WTC11 (cell line): ENCODE measurements around the gene CD44. TPM values are rescaled to one million over a fixed set of nuclear protein-coding genes. Genes with fewer than 3 reads are reported as not detected.

ENCODE experiments used
- ATAC-seq: fragments of 200-7000 bp; cut with Tn5 transposase; 2 replicates; pipeline ENCODE4 v1.10.0; 2021; ENCODE audit warnings: mild to moderate bottlenecking, moderate library complexity
- CTCF ChIA-PET: fragments of 300-600 bp; sonication (Branson Sonifier 250); formaldehyde crosslinking; loops from one replicate; lab custom pipeline; 2021; ENCODE audit warnings: antibody characterized with exemption; lab: Charles Lee
- POLR2A ChIA-PET: fragments of 350-600 bp; sonication (Branson Sonifier 250); formaldehyde crosslinking; loops from one replicate; lab custom pipeline; 2021; ENCODE audit warnings: antibody characterized with exemption; lab: Charles Lee
- DNase-seq: peaks from one replicate; pipeline ENCODE4 v3.0.0; 2021; ENCODE audit warnings: low spot score
- H3K27ac Mint-ChIP-seq: 2 replicates; pipeline ENCODE4 v1.8.0; 2021; ENCODE audit warnings: mixed read lengths
- H3K27me3 Mint-ChIP-seq: 2 replicates; pipeline ENCODE4 v1.8.0; 2021; ENCODE audit warnings: low read depth, mild to moderate bottlenecking, moderate library complexity, mixed read lengths
- H3K36me3 Mint-ChIP-seq: 2 replicates; pipeline ENCODE4 v1.8.0; 2021; ENCODE audit warnings: mixed read lengths
- H3K4me1 Mint-ChIP-seq: 2 replicates; pipeline ENCODE4 v1.8.0; 2022; ENCODE audit warnings: mixed read lengths
- H3K4me3 Mint-ChIP-seq: 2 replicates; pipeline ENCODE4 v1.8.0; 2021; ENCODE audit warnings: mild to moderate bottlenecking, moderate library complexity, mixed read lengths
- H3K9me3 Mint-ChIP-seq: 2 replicates; pipeline ENCODE4 v1.8.0; 2021; ENCODE audit warnings: mixed read lengths
- CREB1 ChIP-seq: sonication (generic); formaldehyde crosslinking; IDR thresholded peaks from 2 replicates; pipeline ENCODE4 v1.8.0; 2023; ENCODE audit warnings: mild to moderate bottlenecking, missing genetic modification reagents
- ESRRA ChIP-seq: sonication (generic); formaldehyde crosslinking; IDR thresholded peaks from 2 replicates; pipeline ENCODE4 v1.8.1; 2022; ENCODE audit warnings: mild to moderate bottlenecking, missing genetic modification reagents, borderline replicate concordance
- FOXP1 ChIP-seq: sonication (generic); formaldehyde crosslinking; IDR thresholded peaks from 2 replicates; pipeline ENCODE4 v1.8.0; 2022; ENCODE audit warnings: missing genetic modification reagents, mild to moderate bottlenecking, moderate library complexity, borderline replicate concordance
- GRHL2 ChIP-seq: fragments of 250-450 bp; sonication (Bioruptor Pico); IDR thresholded peaks from 2 replicates; pipeline ENCODE4 v1.8.0; 2022; ENCODE audit warnings: mild to moderate bottlenecking, moderate library complexity; ENCODE audit not compliant: insufficient replicate concordance, severe bottlenecking
- NFATC4 ChIP-seq: fragments of 250-450 bp; sonication (Bioruptor Pico); IDR thresholded peaks from 2 replicates; pipeline ENCODE4 v1.9.0; 2021; ENCODE audit warnings: mild to moderate bottlenecking
- PREB ChIP-seq: sonication (generic); formaldehyde crosslinking; IDR thresholded peaks from 2 replicates; pipeline ENCODE4 v1.8.1; 2022; ENCODE audit warnings: mild to moderate bottlenecking, missing genetic modification reagents, moderate library complexity, borderline replicate concordance
- SMAD3 ChIP-seq: sonication (generic); formaldehyde crosslinking; IDR thresholded peaks from 2 replicates; pipeline ENCODE4 v1.8.0; 2022; ENCODE audit warnings: missing genetic modification reagents, mild to moderate bottlenecking, borderline replicate concordance
- STAT6 ChIP-seq: sonication (generic); formaldehyde crosslinking; conservative IDR thresholded peaks from 2 replicates; pipeline ENCODE4 v1.8.1; 2023; ENCODE audit warnings: mild to moderate bottlenecking, low read depth, missing genetic modification reagents, moderate library complexity
- TEAD4 ChIP-seq: sonication (generic); formaldehyde crosslinking; IDR thresholded peaks from 2 replicates; pipeline ENCODE4 v1.8.0; 2022; ENCODE audit warnings: mild to moderate bottlenecking, missing genetic modification reagents
- TP53 ChIP-seq: sonication (generic); formaldehyde crosslinking; IDR thresholded peaks from 2 replicates; pipeline ENCODE4 v1.8.1; 2023; ENCODE audit warnings: mild to moderate bottlenecking, missing genetic modification reagents
- ZBTB43 ChIP-seq: sonication (generic); formaldehyde crosslinking; IDR thresholded peaks from 2 replicates; pipeline ENCODE4 v1.8.1; 2023; ENCODE audit warnings: mild to moderate bottlenecking, missing genetic modification reagents
- ZNF121 ChIP-seq: sonication (generic); formaldehyde crosslinking; IDR thresholded peaks from 2 replicates; pipeline ENCODE4 v1.8.0; 2023; ENCODE audit warnings: missing genetic modification reagents
- ZNF138 ChIP-seq: sonication (generic); formaldehyde crosslinking; conservative IDR thresholded peaks from 2 replicates; pipeline ENCODE4 v1.8.1; 2022; ENCODE audit warnings: mild to moderate bottlenecking, moderate library complexity, missing genetic modification reagents
- total RNA-seq: library from RNA; stranded (reverse); gene quantifications from 3 replicates; pipeline ENCODE4 v1.2.3, GENCODE V29; 2021
- TF ChIP-seq, protein P1 (sequence below): fragments of 250-450 bp; sonication (Bioruptor Pico); IDR thresholded peaks from 2 replicates; pipeline ENCODE4 v1.8.0; 2021; ENCODE audit warnings: mild to moderate bottlenecking
- TF ChIP-seq, protein P2 (sequence below): sonication (generic); formaldehyde crosslinking; IDR thresholded peaks from 2 replicates; pipeline ENCODE4 v1.8.0; 2022; ENCODE audit warnings: missing genetic modification reagents
- TF ChIP-seq, protein P3 (sequence below): sonication (generic); formaldehyde crosslinking; IDR thresholded peaks from 2 replicates; pipeline ENCODE4 v1.8.0; 2023; ENCODE audit warnings: mild to moderate bottlenecking, missing genetic modification reagents
- TF ChIP-seq, protein P4 (sequence below): sonication (generic); formaldehyde crosslinking; IDR thresholded peaks from 2 replicates; pipeline ENCODE4 v1.8.1; 2023; ENCODE audit warnings: mild to moderate bottlenecking, missing genetic modification reagents, moderate library complexity
- TF ChIP-seq, protein P5 (sequence below): sonication (generic); formaldehyde crosslinking; IDR thresholded peaks from 2 replicates; pipeline ENCODE4 v1.8.0; 2023; ENCODE audit warnings: missing genetic modification reagents

The CD44 gene
- total RNA-seq, 1 experiment from 2014 or later, result 12.0 TPM

GRCh38 chr11:35223991-35224390 lies 85.0 kb downstream of the CD44 start (continued):
- no peak for TF ChIP-seq CREB1 (CRISPR knock-in tag)
- no peak for TF ChIP-seq GRHL2 (CRISPR knock-in tag)
- no peak for TF ChIP-seq ZBTB43 (CRISPR knock-in tag)
- TF ChIP-seq, protein P1, sequence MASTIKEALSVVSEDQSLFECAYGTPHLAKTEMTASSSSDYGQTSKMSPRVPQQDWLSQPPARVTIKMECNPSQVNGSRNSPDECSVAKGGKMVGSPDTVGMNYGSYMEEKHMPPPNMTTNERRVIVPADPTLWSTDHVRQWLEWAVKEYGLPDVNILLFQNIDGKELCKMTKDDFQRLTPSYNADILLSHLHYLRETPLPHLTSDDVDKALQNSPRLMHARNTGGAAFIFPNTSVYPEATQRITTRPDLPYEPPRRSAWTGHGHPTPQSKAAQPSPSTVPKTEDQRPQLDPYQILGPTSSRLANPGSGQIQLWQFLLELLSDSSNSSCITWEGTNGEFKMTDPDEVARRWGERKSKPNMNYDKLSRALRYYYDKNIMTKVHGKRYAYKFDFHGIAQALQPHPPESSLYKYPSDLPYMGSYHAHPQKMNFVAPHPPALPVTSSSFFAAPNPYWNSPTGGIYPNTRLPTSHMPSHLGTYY (CRISPR knock-in tag), result no peak
- no peak for TF ChIP-seq STAT6 (CRISPR knock-in tag)

GRCh38 chr11:35225946-35226520 lies 87.1 kb downstream of the CD44 start:
- DNase-seq (no peak), ATAC-seq (no peak)
- CTCF ChIA-PET, result no interaction called here
- no peaks in the 10 kb centered on the region for H3K4me1 Mint-ChIP-seq
- no peaks in the 10 kb centered on the region for H3K9me3 Mint-ChIP-seq
- H3K27ac Mint-ChIP-seq, result no peak overlapping the region
- POLR2A ChIA-PET, result no interaction called here
- no peak overlapping the region for H3K4me3 Mint-ChIP-seq
- H3K27me3 Mint-ChIP-seq, result no peaks in the 10 kb centered on the region
- H3K36me3 Mint-ChIP-seq, result no peaks in the 10 kb centered on the region
- TF ChIP-seq FOXP1 (CRISPR knock-in tag) (no peak), NFATC4 (CRISPR knock-in tag) (no peak), PREB (CRISPR knock-in tag) (no peak), ZNF138 (CRISPR knock-in tag) (no peak), ZNF121 (CRISPR knock-in tag) (no peak), TP53 (no peak), ESRRA (CRISPR knock-in tag) (no peak), SMAD3 (CRISPR knock-in tag) (no peak), TEAD4 (no peak)
- TF ChIP-seq, protein P2, sequence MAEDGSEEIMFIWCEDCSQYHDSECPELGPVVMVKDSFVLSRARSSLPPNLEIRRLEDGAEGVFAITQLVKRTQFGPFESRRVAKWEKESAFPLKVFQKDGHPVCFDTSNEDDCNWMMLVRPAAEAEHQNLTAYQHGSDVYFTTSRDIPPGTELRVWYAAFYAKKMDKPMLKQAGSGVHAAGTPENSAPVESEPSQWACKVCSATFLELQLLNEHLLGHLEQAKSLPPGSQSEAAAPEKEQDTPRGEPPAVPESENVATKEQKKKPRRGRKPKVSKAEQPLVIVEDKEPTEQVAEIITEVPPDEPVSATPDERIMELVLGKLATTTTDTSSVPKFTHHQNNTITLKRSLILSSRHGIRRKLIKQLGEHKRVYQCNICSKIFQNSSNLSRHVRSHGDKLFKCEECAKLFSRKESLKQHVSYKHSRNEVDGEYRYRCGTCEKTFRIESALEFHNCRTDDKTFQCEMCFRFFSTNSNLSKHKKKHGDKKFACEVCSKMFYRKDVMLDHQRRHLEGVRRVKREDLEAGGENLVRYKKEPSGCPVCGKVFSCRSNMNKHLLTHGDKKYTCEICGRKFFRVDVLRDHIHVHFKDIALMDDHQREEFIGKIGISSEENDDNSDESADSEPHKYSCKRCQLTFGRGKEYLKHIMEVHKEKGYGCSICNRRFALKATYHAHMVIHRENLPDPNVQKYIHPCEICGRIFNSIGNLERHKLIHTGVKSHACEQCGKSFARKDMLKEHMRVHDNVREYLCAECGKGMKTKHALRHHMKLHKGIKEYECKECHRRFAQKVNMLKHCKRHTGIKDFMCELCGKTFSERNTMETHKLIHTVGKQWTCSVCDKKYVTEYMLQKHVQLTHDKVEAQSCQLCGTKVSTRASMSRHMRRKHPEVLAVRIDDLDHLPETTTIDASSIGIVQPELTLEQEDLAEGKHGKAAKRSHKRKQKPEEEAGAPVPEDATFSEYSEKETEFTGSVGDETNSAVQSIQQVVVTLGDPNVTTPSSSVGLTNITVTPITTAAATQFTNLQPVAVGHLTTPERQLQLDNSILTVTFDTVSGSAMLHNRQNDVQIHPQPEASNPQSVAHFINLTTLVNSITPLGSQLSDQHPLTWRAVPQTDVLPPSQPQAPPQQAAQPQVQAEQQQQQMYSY (CRISPR knock-in tag), result no peak
- TF ChIP-seq, protein P3, sequence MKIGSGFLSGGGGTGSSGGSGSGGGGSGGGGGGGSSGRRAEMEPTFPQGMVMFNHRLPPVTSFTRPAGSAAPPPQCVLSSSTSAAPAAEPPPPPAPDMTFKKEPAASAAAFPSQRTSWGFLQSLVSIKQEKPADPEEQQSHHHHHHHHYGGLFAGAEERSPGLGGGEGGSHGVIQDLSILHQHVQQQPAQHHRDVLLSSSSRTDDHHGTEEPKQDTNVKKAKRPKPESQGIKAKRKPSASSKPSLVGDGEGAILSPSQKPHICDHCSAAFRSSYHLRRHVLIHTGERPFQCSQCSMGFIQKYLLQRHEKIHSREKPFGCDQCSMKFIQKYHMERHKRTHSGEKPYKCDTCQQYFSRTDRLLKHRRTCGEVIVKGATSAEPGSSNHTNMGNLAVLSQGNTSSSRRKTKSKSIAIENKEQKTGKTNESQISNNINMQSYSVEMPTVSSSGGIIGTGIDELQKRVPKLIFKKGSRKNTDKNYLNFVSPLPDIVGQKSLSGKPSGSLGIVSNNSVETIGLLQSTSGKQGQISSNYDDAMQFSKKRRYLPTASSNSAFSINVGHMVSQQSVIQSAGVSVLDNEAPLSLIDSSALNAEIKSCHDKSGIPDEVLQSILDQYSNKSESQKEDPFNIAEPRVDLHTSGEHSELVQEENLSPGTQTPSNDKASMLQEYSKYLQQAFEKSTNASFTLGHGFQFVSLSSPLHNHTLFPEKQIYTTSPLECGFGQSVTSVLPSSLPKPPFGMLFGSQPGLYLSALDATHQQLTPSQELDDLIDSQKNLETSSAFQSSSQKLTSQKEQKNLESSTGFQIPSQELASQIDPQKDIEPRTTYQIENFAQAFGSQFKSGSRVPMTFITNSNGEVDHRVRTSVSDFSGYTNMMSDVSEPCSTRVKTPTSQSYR (CRISPR knock-in tag), result no peak
- TF ChIP-seq, protein P4, sequence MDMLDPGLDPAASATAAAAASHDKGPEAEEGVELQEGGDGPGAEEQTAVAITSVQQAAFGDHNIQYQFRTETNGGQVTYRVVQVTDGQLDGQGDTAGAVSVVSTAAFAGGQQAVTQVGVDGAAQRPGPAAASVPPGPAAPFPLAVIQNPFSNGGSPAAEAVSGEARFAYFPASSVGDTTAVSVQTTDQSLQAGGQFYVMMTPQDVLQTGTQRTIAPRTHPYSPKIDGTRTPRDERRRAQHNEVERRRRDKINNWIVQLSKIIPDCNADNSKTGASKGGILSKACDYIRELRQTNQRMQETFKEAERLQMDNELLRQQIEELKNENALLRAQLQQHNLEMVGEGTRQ (CRISPR knock-in tag), result no peak
- TF ChIP-seq, protein P5, sequence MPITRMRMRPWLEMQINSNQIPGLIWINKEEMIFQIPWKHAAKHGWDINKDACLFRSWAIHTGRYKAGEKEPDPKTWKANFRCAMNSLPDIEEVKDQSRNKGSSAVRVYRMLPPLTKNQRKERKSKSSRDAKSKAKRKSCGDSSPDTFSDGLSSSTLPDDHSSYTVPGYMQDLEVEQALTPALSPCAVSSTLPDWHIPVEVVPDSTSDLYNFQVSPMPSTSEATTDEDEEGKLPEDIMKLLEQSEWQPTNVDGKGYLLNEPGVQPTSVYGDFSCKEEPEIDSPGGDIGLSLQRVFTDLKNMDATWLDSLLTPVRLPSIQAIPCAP (CRISPR knock-in tag), result no peak
